Kidney epithelial cell (primary cell): Measurements from ENCODE around the gene PALLD. TPM values are rescaled to one million over a fixed set of nuclear protein-coding genes. Genes with fewer than 3 reads are reported as not detected.

ENCODE experiments used
- DNase-seq: peaks from one replicate; pipeline ENCODE4 v3.0.0-alpha.2; 2010; ENCODE audit warnings: low read depth
- H3K27me3 ChIP-seq: 2 replicates; pipeline ENCODE4 v1.6.0; 2011; ENCODE audit warnings: low read length; ENCODE audit not compliant: control insufficient read depth, insufficient read depth
- H3K36me3 ChIP-seq: 2 replicates; pipeline ENCODE4 v1.5.1; 2011; ENCODE audit warnings: low read length; ENCODE audit not compliant: control insufficient read depth, insufficient read depth
- H3K4me3 ChIP-seq: 2 replicates; pipeline ENCODE4 v1.5.1; 2011; ENCODE audit warnings: low read depth, mild to moderate bottlenecking, control low read depth, low read length
- total RNA-seq: library from RNA; depleted of rRNA; stranded (reverse); fragments of >200 nt; gene quantifications from 2 replicates; pipeline ENCODE4 v1.2.3, GENCODE V29; 2015
- TF ChIP-seq, protein P1 (sequence below): IDR thresholded peaks from 2 replicates; pipeline ENCODE4 v1.5.1; 2011; ENCODE audit warnings: mild to moderate bottlenecking, moderate library complexity, low read length, control low read depth, inconsistent platforms; ENCODE audit not compliant: insufficient read depth, poor library complexity, severe bottlenecking

PALLD gene
- total RNA-seq, 1 donor from 2014 or later, result 77.4 TPM

DNA sequence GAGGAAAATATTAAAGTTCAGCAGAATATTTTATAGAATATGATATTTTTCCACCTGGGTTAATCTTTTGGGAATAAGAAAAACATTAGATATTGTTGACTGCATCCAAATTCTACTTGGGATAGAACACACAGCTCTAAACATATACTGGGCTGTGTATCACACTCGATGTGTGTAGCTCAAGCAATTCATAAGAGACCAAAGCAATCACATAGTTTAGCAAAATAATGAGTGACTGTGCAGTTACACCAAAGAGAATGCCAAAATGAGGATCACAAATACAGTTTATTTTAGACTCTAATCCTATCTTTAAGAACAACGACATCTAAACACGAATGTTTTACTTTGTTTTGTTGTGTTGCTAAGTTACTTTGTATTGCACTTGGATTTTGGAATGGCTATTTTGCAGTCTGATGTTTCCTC is 412.0 kb downstream of the PALLD start:
- DNase-seq, result no peak
- Histone ChIP-seq H3K27me3 (no peaks in the 10 kb centered on the region), H3K4me3 (no peak overlapping the region), H3K36me3 (peaks cover 1% of the 10 kb centered on the region)
- TF ChIP-seq, protein P1, sequence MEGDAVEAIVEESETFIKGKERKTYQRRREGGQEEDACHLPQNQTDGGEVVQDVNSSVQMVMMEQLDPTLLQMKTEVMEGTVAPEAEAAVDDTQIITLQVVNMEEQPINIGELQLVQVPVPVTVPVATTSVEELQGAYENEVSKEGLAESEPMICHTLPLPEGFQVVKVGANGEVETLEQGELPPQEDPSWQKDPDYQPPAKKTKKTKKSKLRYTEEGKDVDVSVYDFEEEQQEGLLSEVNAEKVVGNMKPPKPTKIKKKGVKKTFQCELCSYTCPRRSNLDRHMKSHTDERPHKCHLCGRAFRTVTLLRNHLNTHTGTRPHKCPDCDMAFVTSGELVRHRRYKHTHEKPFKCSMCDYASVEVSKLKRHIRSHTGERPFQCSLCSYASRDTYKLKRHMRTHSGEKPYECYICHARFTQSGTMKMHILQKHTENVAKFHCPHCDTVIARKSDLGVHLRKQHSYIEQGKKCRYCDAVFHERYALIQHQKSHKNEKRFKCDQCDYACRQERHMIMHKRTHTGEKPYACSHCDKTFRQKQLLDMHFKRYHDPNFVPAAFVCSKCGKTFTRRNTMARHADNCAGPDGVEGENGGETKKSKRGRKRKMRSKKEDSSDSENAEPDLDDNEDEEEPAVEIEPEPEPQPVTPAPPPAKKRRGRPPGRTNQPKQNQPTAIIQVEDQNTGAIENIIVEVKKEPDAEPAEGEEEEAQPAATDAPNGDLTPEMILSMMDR, result no peak

DNA sequence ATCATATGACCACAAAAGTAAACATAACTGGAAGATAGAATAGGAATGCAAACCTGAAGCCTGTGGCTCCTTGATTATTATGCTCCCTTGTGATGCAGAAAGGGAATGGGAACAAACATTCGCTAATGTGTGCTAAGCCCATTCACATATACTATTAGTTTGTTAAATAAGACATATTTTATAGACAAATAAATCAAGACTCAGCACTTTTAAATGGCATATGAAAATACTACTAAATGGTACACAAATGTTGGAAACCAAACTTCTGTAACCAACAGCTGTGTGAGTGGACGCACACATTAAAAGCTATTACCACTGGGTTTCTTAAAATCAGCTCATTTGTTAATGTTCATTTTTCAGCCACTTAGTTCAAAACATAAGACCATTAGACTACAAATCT is 417.2 kb downstream of the PALLD start:
- TF ChIP-seq, protein P1, result no peak
- DNase-seq, result no peak
- no peaks in the 10 kb centered on the region for H3K27me3 ChIP-seq
- no peaks in the 10 kb centered on the region for H3K36me3 ChIP-seq
- H3K4me3 ChIP-seq, result no peak overlapping the region

DNA sequence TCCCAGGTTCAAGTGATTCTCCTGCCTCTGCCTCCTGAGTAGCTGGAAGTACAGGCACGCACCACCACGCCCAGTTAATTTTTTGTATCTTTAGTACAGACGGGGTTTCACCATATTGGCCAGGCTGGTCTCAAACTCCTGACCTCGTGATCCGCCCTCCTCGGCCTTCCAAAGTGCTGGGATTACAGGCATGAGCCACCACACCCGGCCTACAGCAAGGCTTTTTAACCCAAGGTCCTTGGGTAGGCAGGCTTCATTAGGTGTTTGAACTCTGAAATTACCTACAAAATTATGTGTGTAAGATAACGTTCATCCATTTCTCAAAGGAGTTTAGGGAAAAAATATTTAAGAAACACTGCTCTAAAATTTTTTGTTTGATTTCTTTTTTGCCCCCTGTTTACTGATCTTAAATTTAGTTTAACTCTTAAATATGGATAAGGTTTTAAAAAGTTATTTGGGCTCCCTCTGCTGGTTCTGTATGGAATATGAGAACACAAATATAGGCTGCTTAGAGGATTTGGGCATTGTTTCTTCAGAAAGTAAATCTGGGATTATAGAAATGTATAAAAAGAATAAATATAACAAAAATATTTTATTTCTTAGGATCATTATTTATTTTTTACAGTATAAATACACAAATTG is 420.4 kb downstream of the PALLD start:
- no peak overlapping the region for H3K4me3 ChIP-seq
- no peaks in the 10 kb centered on the region for H3K36me3 ChIP-seq
- DNase-seq, result no peak
- TF ChIP-seq, protein P1, result peak; percentile 46
- H3K27me3 ChIP-seq, result no peaks in the 10 kb centered on the region

DNA sequence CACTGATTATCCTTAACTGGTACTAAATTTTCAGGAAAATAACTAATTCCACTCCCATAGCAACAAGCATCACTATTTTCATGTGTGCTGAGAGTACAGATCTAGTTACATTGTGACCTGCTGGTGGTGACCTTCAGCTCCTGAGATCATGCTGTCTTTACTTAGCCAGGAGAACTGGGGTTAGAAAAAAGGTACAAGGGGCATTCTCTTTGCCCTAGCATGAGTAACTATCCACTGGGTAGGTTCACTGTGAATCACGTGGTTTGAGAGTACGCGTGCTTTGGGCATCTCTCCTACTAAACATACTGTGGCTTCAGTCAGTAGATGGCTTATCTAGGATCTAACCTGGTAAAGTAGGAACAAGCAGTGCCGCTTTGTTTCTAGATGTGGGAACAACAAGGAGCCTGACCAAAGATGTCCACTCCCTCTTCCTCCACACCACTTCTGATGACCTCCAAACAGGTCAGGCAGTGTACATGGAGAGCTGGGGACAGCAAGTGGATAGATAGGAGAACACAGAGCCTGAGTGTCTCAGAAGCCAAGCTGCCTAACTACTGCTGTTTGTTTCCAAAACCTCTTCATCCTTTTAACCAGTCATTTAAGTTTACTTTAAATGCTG is 423.0 kb downstream of the PALLD start:
- Histone ChIP-seq H3K36me3 (peaks cover under 1% of the 10 kb centered on the region), H3K4me3 (no peak overlapping the region)

DNA sequence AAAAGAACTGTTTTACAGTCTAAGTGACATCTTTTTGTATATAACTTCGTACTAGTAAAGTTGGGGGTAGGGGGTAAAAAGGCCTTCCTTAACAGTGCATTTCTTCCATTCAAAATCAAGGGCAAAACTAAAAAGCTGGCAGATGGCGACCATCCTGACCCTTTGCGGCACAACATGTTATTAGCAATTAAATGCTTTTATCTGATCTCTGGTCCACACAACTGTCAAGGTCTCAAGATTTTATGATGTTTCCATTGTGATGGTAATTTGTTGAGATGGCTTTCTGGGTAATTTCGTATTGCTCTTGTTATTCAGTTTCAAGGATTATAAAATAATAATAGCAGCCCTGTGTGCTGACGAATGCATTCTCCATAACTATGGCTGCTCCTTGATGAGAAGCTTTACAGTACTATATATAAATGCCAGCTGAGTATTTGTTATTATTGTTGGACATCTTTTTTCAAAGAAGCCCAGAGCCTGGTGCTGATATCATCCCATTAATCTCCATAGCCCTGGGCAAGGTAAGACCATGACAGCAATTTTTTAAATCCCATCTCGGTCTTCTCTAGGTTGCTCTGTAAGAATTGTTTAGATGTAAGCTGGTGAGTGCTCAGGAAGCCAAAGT is 423.7 kb downstream of the PALLD start:
- TF ChIP-seq, protein P1, result no peak
- H3K36me3 ChIP-seq, result peaks cover 2% of the 10 kb centered on the region
- DNase-seq, result no peak

More for the DNA sequence above, 423.0 kb downstream of the PALLD start:
- DNase-seq, result no peak
- TF ChIP-seq, protein P1, result no peak
- no peaks in the 10 kb centered on the region for H3K27me3 ChIP-seq

More for the DNA sequence above, 423.7 kb downstream of the PALLD start:
- H3K4me3 ChIP-seq, result no peak overlapping the region
- H3K27me3 ChIP-seq, result no peaks in the 10 kb centered on the region
